Measurements from ENCODE around the gene NCK2.

GRCh38 chr2:105753380-105753779 is 8.7 kb downstream of the NCK2 start:
- TF ChIP-seq CTCF (IDR thresholded peaks at IDR 0.05; ENCODE audit: low read depth, low read length, poor library complexity, severe bottlenecking): no peak
- no peak for TF ChIP-seq EZH2phosphoT487 (IDR thresholded peaks at IDR 0.05; ENCODE audit: borderline replicate concordance, low read length)

Data from DOHH2 (cell line).